Measurements from ENCODE around the gene SH2D4B.
A peak's percentile ranks its signal among the peaks of the same experiment; 100 is the strongest.

The SH2D4B gene

GRCh38 chr10:80649183-80649582 is 111.5 kb downstream of the SH2D4B start:
- DNase-seq, result no peak

- no peak for DNase-seq
Observed at GRCh38 chr10:80655898-80656297, 118.2 kb downstream of the SH2D4B start.

- DNase-seq, result no peak
Observed at GRCh38 chr10:80658068-80658467, 120.4 kb downstream of the SH2D4B start.

DNA sequence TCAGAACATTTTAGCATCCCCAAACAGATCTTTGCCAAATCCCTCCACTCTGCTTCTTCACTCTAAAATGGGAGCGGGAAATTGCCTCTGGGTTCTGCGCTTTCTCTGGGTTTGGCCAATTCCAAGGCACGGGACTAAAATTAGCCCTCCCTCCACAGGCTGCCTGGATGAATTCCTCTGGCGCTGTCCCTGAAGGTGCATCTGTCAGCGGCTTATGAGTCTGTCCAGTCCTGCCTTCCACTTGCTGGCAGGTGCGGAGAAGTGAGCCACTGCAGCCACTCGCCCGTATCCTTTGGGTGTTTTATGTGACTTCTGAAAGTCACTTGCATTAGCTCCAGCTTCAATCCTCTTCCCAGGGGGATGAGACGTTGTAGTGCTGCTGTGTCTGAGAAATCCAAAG is 121.6 kb downstream of the SH2D4B start:
- no peak for DNase-seq

DNA sequence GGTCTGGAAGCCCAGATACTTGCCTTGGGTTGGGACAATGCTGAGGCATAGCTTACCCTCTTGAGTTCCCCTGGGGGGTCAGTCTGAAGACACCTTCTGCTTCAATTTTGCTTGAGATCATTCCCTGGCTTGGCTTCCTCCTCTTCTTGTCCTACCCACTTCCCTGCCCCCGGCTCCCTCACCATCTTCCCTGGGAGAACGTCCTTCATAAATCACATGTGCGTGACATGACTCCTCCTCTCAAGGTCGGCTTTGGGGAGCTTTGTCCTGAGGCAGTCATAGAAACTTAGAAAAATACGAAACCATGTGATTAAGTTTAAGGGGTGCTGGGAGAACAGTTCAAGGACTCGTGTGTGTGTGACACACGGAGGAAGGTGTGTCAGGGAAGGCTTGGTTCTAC is 122.6 kb downstream of the SH2D4B start:
- no peak for DNase-seq

DNA sequence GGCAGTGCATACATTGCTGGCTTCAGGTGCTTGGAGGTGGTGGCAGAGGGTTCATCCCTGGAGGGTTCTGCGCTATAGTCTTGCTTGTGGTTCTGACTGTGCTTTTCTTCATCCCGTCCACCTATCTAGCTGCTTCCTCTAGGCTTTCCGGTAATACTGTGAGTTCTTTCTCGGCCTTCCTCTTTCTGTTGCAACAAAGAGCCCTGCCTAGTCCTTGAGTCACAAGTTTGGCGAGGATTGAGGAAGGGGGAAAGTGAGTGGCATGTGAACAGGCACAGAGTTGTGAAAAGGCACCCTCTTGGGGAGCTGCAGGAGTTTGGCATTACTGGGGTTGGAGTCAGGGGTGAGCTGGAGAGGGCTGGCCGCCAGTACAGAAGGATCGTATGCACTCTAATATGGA is 123.0 kb downstream of the SH2D4B start:
- no peak for DNase-seq

DNA sequence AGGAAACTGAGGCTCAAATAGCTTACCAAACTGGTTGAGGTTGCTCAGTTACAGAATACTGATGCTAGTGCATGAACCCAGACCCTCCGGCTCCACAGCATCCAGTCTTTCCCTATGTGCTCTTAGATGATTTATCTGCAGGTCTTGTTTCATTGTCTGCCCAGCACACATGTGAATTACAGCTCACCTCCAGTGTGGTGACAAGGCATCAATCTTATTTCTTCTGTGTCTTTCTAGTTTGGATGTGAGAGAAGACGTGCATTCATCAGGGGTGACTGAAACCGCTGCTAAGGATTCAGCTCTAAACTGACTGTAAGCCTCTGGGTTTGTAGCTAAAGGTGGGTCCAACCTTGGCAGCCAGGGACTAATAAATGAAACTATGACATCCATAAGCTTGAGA is 123.8 kb downstream of the SH2D4B start:
- no peak for DNase-seq

DNA sequence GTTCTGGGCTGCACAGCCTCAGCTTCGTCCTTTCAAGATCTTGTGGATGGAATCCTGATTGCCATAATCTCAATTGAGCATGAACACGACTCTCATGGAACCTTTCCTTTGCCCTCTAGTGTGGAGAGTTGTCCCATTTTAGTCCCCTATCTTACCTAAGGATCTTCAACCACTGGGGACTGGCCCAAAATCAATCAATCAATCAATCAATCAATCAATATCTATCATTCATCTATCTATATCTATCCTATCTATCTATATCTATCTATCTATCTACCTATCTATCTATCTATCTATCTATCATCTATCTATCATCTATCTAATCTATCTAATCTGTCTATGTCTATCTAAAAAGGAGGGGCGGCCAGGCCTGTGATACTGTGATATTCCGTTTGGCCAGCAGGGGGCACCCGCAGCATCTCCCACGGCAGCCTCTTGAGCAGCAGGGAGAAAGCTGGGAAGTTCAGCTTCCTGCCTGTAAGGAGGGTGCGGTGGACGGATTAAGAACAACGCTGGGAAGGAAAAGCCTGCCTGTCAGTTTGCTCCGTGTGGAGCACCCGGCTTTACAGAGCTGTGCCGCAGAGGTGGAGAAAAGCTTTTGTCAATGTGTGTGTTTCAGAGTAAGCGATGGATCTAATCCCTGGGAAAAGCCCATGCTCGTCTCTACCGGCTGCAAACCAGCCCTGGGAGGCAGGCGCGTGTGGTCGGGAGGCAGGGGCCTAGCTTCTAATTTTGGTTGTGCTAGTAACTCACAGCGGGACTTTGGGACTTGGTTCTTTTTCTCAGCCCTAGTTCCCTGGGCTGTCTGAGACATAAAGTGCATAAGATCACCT is 124.9 kb downstream of the SH2D4B start:
- peak; percentile 51 for DNase-seq

GRCh38 chr10:80664071-80664680 is 126.5 kb downstream of the SH2D4B start:
- no peak for DNase-seq

DNA sequence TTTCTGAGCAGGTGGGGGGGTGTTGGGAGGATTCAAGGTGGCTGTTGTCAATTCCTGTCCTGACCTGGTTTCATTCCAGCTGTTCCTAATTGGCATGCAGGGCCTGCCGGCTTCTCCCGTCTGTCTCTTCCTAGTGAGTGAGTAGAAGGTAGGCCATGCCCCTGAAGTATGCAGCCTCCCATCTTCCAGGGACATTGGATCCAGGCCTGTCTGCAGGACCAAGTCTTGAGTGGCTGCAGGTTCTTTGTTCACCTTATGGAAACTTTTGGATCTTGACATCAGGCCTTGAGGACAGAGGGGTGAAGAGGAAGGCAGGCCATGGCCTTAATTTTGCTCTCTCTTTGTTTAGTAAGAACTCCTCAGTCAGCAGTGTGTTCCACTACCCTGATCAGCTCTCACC is 131.8 kb downstream of the SH2D4B start:
- DNase-seq, result no peak

- no peak for DNase-seq
Observed at GRCh38 chr10:80670774-80671173, 133.1 kb downstream of the SH2D4B start.

DNA sequence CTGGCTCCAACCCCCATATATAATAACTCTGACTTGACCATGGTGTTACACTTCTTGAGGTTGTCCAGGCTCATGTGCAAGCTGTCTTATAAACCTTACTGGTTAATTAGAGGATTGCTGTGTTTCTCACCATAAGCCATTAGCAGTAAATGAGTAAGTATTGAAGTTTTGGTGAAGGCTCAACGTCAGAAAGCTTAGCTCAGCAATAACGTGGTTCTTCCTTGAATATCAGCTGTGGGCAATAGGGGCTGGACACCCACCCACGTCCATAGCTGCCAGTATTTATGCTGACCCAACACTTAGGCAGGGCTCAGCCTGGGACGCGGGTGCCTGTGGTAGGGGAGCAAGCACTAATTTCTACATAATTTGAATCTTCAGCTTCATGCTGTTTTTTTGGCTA is 134.1 kb downstream of the SH2D4B start:
- no peak for DNase-seq

GRCh38 chr10:80672613-80673012 is 134.9 kb downstream of the SH2D4B start:
- no peak for DNase-seq

- no peak for DNase-seq
Observed at GRCh38 chr10:80674809-80675208, 137.1 kb downstream of the SH2D4B start.

- no peak for DNase-seq
Observed at GRCh38 chr10:80681142-80681541, 143.4 kb downstream of the SH2D4B start.

- no peak for DNase-seq
Observed at GRCh38 chr10:80684259-80684658, 146.6 kb downstream of the SH2D4B start.

GRCh38 chr10:80685355-80685754 is 147.7 kb downstream of the SH2D4B start:
- no peak for DNase-seq

DNA sequence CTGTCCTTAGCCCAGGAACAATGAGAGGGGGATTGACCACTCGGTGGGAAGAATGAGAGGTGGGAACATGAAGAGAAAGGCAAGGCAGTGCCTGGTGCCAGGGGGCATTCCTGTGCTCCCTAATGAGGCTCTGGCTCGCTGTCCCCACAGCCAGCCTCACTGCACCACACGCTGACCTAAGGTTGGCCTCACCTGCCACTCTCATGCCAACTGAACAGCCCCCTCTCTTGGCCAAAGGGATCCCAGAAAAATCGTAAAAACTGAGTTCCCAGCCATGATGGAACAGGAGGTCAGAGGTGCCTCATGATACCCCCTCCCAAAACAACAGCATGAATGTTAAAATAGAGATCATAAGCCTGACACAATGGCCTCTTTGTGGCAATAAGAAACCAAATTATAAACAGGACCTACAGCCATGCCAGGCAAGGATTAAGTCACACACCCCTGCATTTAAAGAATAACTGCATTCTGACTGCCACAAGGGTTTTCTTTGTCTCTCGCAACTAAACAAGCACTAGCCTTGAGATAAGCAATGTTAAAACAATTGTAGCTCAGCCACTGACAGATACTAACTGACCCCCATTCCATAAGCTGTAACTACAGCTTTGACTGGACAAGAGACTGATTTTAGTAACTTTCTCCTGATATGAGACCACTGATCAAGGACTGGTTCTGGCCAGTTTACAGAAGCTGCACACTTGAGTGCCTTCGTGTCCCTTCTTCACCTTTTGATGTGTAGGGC is 149.2 kb downstream of the SH2D4B start:
- DNase-seq, result no peak

GRCh38 chr10:80687476-80687789 is 149.7 kb downstream of the SH2D4B start:
- no peak for DNase-seq

GRCh38 chr10:80690434-80690833 is 152.7 kb downstream of the SH2D4B start:
- no peak for DNase-seq

GRCh38 chr10:80691441-80691840 is 153.7 kb downstream of the SH2D4B start:
- DNase-seq, result no peak

DNA sequence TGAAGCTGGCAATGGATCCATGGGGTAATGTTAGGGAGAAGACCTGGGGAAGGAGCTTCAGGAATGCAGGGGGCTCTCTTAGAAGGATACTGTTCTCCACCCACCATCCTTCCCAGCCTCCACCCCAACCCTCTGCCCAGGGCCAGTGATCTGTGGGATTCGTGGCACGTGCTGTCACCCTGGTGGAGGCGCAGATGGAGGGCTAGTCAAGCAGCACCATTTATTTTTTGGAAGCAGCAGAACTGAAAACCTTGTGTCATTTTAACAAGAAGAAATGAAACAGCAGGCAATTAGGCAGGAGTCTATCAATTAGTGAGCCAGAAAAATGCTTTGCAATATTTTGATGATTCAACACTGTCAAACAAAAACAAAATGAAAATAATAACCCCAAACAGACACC is 155.9 kb downstream of the SH2D4B start:
- no peak for DNase-seq

GRCh38 chr10:80694930-80695329 is 157.2 kb downstream of the SH2D4B start:
- DNase-seq, result no peak
